GM15510 (cell line): Measurements from ENCODE around the gene TMCC3.

Experiments used
- POLR2A ChIP-seq: IDR thresholded peaks from 3 replicates; pipeline ENCODE4 v1.6.1; 2011; ENCODE audit warnings: borderline replicate concordance; ENCODE audit not compliant: insufficient read length; ENCODE audit errors: extremely low read depth

The TMCC3 gene

DNA sequence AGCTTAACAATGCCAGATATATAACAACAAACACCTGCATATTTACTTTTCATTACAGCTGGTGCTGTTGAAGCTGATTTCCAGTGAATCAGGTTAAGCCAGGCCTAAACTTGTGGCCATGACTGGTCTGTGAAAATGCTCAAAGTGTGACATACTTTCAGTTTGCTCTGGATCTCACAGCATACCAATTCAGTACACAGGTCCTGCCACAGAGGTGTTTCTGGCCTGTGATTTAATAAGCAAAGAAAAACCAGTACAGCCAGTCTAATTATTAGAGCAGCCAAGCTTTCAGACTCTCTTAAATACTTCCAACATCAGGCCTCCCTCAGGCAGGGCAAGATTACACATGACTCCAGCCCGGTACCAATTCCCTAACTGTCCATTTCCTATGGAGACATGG, 27.4 kb upstream of the TMCC3 start:
- no peak for TF ChIP-seq POLR2A

- no peak for TF ChIP-seq POLR2A
Measured at GRCh38 chr12:94676922-94677321, 26.6 kb upstream of the TMCC3 start.

DNA sequence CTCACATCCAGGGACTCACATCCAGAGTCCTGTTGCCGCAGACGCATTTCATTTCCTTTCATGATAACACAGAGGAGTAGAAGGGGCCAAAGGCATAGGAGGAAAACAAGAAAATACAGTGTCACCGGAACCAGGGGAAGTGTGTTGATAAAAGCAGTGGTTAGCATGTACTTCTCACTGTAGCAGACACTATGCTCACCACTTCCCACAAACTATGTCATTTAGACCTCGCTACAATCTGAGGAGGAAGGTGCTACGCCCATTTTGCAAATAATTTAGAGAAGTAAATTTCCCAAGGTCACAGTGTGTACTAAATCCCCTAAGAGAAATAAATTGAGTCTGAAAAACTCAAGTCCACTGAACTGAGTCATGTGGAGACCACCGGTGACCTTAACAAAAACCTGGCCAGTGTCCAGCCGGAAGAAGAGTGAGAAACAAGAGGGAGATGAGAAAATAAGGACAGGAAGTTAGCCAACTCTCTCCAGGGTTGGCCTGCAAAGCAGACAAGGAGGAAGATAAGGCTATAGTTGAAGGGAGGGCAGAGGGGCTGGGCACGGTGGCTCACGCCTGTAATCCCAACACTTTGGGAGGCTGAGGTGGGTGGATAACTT, 25.8 kb upstream of the TMCC3 start:
- no peak for TF ChIP-seq POLR2A

- TF ChIP-seq POLR2A: no peak
Measured at GRCh38 chr12:94674835-94675234, 24.5 kb upstream of the TMCC3 start.

DNA sequence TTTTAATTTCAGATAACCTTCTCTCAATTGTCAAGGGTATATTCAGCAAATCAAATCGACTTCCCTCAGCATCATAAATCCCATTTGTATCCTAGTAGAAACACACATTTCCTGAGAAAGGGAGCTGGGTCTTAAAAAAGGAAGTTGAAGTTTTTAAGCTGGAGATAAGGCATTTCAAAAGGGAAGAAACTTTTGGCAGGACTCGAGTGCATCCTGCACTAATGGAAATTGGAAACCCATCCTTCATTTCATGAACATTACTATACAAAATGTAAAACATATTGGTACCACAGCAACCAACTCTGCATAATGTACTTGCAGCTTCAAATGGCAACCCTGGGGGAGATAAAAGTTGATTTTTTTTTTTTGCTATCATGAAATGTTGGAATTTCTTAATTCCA, 23.7 kb upstream of the TMCC3 start:
- no peak for TF ChIP-seq POLR2A

GRCh38 chr12:94673496-94673895, 23.1 kb upstream of the TMCC3 start:
- TF ChIP-seq POLR2A: no peak

DNA sequence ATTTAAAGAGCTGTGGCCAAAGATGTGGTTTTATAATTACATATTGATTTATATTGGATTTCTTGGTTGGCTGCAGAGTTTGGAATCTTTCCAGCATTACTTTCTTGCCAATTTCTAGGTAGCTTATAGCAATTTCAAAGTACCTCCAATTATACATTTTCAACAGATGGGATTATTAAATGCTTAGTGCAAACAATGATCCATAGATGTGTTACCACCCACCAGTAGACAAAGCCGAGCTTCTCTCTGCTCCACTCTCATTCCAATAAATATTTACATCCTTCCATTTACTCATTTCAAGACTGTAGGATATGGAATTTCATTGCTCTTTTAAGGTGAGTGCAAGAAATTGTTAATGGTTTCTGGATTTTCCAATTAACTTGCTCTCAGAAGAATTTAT, 21.6 kb upstream of the TMCC3 start:
- TF ChIP-seq POLR2A: no peak

GRCh38 chr12:94670898-94671297, 20.5 kb upstream of the TMCC3 start:
- no peak for TF ChIP-seq POLR2A

DNA sequence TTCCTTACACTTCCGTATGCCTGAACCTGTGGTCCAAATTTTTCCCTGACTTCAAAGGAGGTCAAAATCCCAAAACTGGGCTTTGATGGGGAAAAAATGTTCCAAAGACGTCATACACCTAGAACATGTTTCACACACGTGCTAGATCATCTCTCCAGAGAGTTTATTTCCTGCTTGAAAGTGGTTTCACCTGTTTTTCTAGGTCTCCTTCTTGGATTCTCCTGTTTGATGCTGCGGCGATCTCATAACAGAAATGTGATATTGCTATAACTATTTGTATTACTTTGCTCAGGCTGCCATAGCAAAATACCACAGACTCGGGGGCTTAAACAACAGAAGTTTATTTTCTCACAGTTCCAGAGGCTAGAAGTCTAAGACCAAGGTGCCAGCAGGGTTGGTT, 19.7 kb upstream of the TMCC3 start:
- TF ChIP-seq POLR2A: no peak

- no peak for TF ChIP-seq POLR2A
Measured at GRCh38 chr12:94667031-94667540, 16.7 kb upstream of the TMCC3 start.

GRCh38 chr12:94666158-94666557, 15.8 kb upstream of the TMCC3 start:
- TF ChIP-seq POLR2A: no peak

DNA sequence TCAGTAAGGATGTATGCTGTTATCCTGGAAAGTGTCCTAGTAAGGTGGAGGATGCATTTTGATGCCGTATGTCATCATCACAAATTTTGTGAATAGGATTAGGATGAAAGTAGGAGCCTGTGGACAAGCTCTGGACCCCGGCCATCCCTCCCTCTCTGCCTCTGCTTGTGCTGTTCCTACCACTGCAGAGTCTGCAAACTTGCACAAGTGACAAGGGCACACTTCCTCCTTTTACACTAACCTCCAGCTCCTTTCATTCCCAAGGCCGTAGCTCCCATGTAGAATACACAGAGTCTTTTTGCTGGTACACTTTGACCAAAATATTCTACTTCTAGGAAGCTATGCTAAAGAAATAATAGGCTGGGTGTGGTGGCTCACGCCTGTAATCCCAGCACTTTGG, 13.3 kb upstream of the TMCC3 start:
- no peak for TF ChIP-seq POLR2A

DNA sequence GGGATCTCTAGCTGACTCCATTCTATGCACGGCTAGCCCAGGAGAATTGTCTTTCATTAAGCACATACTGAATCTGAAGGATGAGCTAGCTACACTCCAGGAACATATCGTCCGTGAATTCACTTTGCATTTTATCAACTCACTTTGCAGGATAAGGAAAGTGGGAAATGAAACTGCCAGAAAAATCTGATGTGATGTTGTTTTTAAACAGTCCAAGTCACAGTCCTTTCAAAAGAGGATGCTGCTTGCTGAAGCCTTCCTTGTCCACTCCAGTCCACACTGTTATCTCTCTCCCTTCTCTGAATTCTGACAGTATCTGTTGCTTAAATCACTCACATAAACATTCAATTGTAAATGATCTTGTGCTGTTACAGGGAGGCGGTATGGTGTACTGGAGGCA, 12.7 kb upstream of the TMCC3 start:
- no peak for TF ChIP-seq POLR2A

DNA sequence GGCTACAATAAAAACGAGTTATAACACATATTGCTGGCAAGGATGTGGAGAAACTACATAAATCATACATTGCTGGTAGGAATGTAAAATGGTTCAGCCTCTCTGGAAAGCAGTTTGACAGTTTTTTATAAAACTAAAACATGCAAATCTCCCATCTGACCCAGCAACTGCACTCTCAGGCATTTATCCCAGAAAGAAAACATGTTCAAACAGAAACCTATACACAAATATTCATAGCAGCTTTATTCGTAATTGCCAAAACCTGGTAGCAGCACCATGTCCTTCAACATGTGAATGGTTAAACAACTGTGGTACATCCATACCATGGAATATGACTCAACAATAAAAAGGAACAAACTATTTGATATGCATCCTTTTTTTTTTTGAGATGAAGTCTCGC, 10.1 kb upstream of the TMCC3 start:
- no peak for TF ChIP-seq POLR2A

- TF ChIP-seq POLR2A: no peak
Measured at GRCh38 chr12:94659346-94659930, 9.1 kb upstream of the TMCC3 start.

DNA sequence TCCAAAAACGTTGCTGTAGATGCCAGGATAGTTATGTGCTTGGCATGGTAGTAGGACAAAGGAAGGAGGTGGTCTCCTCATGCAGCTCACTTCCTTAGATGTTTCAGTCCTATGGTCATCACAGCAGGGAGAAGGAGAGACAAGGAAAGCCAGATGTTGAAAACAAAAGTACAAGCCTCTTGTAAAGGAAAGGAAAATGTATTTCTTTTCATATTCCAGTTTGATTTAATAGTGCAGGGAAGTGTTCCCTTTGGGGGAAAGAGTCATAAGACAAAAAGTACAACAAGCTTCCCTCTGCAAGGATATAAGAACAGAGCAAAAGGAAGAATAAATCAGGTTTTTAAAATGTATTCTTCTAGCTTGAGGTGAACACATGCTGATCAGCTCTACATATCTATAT, 8.6 kb upstream of the TMCC3 start:
- TF ChIP-seq POLR2A: no peak

DNA sequence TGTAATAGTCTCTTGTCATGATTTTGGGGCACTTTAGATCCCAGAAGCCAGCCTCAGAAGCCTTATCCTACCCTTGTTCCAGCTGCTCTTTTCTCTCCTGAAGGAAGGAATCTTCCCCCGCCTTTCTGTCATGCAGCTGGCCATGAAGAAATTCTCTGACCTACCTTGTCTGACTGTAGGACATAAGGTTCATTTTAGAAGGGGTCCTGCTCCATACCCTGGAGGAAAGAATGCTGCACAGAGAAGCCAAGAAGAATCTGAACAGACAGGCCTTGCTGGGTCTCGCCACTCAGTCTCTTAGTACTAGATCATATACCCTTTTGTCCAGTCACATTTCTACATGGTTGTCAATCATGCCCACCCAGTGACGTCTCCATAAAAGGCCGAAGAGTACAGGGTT, 6.2 kb upstream of the TMCC3 start:
- TF ChIP-seq POLR2A: no peak

DNA sequence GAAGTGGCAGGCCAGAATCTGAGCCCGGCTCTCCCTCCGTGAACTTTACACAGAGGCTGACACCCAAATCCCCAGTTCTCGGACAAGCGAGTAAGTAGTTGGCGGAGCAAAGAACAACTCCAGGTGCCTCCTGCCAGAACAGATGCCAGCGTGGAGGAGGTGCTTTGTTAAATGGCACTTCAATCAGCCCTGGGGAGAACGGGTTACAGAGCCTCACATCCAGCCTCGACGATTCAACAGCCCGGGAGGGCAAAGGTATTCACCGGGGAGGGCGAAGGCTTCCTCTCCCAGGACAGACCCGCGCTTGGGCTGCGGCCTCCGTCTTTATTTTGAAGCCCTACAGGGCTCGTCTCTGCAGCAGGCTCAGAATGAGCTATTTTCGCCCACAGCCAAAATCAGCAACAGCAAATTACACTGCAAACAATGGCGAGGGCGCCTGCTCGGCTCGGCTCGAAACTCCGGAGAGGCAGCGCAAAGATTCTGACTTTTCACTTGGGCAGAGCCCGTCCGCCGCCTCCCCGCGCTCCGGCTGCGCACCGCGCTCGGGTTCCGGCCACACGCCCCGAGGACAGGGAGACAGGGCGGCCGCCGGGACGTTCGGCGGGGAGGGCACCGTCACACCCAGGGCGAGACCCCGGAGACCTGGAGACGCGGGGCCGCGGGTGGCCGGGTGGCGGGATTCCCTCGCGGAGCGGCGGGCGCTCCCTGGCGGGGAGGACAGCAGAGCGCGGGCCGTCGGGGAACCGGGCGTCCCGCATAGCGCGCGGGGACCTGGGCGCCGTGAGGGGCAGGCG, 811 bp downstream of the TMCC3 start:
- no peak for TF ChIP-seq POLR2A
